NCI-H128 (cell line): ENCODE results near the gene PCSK9.

Experiments used
- DNase-seq: peaks from one replicate; lab custom pipeline; 2025; ENCODE audit not compliant: unreplicated experiment; lab: John Stamatoyannopoulos, UW

The PCSK9 gene

DNA sequence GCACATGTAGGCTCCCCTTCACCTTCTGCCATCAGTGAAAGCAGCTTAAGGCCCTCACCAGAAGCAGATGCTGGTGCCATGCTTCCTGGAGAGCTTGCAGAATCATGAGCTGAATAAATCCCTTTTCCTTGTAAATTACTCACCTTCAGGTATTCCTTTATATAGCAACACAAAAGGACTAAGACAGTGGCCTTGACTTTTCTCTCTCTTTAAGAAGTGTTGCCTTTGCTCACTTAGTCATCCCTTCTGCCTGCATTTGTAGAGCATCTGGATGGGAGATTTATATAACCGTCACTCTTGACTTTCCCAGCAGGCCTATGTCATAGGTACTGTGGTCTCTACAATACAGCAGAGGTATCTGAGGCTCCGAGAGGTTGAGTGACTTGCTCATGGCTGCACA, 3.7 kb downstream of the PCSK9 start:
- DNase-seq = no peak

DNA sequence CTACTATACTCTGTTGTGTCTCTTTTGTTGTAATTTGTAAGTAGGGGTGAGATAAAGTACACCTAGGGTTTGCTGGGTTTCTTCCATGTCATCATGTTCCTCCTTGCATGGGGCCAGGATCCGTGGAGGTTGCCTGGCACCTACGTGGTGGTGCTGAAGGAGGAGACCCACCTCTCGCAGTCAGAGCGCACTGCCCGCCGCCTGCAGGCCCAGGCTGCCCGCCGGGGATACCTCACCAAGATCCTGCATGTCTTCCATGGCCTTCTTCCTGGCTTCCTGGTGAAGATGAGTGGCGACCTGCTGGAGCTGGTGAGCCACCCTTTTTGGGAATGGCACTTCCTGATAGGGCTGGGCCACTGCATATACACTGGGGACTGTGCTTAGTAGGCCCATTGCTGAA, 4.4 kb downstream of the PCSK9 start:
- no peak for DNase-seq

DNA sequence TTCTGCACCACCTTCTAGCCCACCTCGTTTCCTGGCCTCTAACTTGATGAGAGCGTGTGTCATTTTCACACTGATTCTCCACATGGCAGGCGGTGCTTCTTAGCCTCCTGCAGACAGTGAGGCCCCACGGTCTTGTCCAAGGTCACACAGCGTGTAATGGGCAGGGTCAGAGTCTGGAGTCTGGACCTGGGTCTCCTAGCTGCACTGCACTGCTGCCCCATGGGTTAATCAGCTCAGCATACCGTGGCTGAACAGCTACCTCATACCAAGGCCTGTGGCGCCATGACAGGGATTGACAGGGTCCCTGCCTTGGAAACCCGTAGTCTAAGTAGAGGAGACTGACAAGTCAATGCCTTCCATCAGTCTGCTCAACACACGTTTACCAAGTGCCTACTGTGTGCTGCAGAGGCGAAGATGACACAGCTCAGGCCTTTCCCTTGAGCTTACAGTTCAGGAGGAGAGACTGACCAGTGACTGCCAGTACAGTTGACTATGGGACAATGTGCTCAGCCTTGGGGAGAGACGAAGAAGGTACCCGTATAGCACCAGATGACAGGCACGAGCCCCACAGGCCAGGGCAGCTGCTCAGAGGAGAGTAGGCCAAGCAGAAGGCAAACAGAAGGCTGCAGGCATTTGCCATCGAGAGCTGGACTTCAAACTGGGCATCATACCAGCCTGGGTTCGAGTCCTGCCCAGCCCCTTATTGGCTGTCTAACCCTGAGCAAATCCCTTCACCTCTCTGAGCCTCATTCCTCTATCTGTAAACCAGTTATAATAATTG, 5.5 kb downstream of the PCSK9 start:
- DNase-seq = no peak

DNA sequence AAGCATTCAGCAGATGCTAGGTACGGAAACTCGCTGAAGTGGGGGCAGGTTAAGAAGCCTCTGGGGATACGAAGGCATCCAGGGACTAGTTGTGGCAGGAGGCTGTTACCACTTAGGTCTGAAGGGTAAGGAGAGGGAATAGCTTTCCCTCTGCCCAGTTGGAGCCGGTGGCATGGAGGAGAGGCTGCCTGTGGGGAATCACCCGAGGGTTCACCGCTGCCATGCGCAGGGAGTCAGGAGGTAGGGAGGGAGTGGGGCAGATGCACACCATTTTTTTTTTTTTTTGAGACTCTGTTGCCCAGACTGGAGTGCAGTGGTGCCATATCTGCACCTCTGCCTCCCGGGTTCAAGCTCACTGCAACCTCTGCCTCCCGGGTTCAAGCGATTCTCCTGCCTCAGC, 6.1 kb downstream of the PCSK9 start:
- DNase-seq = no peak

DNA sequence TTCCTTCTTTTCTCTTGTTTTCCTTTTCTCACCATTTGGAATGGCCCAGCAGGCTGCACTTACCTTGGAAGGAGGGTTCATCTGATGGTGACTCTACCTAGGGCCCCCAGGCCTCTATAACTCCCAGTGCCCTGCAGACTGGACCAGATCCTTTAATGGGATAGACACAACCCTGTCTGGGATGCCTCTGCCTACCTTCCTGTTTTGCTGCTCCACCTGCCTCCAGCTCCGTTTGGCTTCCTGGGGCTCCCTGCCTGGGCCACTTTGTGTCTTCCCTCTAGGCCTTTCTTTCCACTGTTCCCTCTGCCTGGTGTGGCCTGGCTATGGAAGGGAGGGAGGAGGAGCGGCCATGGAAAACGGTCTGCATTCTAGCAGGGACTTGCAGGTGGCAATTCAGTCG, 7.5 kb downstream of the PCSK9 start:
- no peak for DNase-seq

DNA sequence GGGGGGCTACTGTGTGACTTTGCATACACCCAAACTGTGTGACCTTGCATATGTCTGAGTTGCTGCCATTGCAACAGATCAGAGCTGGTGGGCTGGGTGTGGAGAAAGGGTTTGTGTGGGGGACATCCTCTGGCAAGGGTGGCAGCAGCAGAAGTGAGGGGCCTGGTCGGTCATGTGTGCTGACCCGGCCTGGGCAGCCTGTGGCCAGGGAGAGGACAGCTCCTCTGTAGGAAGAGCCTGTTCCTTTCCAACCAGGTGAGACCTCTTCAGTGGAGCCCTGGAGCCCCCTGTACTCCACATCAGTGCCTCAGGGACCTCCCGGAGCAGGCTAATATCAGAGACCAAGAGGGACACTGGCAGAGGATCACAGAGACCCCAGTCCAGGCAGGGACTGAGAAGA, 8.3 kb downstream of the PCSK9 start:
- DNase-seq = no peak

DNA sequence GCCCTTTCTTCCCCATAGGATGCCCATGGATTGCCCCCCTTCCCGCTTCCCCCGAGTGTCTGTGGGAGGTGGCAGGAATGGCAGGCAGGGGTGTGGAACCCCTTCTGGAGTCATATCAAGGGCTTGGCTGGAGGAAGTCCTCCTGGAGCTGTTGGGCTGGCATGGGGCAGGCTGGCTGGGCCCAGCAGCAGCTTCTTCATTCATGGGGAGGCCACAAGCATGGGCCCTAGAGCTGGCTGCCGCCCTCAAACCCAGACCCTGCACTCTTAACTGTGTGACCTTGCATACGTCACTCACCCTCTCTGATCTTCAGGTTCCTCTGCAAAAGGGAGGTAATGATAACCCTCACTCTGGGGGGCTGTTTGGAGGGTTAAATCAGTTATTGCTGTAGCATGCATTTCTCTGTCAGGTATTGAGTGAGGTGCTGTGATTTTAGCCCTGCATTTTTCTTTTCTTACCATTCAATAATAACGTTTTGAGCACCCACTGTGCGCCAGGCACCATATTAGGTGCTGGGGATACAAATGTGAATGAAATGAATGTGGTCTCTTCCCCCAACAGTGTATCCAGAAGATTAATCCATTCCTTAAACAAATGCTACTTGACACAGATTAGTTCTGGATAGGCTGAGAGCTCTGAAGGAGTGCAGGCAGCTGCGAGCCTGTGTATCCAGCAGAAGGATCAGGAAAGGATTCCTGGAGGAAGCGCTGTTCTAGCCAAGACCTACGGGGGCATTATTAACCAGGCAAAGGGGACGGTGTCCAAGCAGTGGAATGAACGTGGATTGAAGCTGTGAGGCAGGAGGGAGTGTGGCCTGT, 9.3 kb downstream of the PCSK9 start:
- DNase-seq = no peak

DNA sequence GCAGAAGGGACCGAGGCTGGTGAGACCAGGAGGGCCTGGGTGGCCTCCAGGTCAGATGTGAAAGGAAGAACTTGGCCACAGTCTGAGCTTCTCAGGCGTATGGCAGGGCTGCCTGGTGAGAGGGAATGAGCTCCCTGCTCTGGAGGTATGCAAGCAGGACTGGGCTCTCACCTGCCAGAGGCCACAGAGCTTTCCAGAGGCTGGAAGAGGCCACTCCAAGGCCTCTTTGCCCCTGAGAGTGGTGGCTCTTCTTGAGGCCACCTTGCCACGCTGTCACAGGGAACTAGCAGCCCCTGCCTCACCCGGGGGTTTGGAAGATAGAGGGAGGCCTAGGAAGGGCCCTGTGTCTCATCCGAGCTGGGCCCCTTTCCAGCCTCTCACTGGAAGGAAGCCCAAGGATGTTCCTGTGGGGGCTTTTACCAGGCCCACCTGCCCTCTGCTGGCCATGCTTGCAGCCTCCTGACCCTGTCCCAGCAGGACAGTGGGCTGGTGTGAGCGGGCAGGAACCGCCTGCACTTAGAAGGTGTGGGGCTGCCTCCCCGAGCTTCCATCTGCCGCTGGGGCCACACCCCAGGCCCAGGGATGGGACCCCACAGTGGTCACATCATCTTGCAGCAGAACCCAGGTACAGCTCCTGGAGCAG, 10.0 kb downstream of the PCSK9 start:
- DNase-seq = no peak

DNA sequence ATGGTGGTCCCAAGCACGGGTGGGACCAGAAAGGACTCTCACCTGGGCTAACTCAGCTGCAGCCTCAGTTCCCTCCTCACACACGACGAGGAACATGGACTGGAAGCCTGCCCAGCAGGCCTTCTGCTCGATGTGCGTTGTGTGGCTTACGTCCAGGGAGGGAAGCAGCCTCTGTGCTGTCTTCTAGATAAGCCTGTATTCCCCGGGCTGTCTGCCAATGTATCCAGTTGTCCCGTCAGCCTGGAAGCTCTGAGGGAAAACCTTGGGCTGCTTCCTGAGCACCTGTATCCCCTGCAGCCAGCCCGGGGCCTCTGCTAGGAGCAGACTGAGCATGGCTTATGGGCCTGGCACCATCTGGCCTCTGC, 10.5 kb downstream of the PCSK9 start:
- DNase-seq = no peak

DNA sequence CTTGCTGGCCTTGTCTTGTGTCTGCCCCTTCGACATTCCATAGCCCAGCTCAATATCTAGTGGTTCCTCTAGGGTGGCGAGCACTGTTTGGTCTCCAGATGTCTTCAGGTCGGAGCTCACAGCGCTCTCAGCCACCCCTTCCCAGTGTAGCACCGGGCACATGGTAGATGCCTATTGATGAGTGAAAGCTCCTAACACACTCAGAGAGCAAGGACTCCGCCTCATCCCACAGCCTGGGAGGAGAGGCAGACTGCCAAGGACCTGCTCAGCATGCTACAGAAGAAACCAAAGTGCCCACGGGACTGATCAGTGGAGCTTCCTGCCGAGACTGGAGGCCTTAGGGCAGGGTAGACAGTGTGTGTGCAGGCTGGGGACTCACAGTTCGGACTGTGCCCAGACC, 10.9 kb downstream of the PCSK9 start:
- DNase-seq = no peak

DNA sequence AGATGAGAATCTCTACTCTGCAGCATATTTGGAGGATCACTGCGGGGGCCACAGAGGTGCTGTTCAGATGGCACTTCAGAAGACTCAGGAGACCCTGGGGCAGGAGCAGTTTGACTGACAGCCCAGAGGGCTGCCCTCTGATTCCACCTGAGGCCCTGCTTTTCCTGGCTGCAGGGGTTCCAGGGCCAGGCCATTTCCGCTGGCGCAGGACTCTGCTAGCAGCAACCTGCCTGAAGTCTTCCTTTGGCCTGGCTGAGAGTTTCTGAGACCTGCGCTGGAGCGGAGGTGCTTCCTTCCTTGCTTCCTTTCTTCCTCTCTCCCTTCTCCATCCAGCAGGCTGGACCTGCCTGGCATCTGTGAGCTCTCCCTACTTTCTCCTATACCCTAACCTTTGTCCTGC, 11.8 kb downstream of the PCSK9 start:
- DNase-seq = no peak

DNA sequence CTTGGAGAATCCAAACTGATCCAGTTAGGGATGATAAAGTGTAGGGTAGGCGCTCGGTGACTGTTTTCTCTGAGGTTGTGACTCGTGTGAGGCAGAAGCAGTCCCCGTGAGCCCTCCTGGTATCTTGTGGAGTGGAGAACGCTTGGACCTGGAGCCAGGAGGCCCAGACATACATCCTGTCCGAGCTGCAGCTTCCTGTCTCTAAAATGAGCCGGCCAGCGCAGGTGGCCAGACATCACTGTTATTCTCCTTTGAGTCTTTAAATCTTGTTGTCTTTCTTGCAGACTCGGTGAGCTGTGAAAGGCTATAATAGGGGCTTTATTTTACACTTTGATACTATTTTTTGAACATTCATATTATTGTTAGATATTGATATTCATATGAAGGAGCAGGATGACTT, 12.3 kb downstream of the PCSK9 start:
- no peak for DNase-seq

DNA sequence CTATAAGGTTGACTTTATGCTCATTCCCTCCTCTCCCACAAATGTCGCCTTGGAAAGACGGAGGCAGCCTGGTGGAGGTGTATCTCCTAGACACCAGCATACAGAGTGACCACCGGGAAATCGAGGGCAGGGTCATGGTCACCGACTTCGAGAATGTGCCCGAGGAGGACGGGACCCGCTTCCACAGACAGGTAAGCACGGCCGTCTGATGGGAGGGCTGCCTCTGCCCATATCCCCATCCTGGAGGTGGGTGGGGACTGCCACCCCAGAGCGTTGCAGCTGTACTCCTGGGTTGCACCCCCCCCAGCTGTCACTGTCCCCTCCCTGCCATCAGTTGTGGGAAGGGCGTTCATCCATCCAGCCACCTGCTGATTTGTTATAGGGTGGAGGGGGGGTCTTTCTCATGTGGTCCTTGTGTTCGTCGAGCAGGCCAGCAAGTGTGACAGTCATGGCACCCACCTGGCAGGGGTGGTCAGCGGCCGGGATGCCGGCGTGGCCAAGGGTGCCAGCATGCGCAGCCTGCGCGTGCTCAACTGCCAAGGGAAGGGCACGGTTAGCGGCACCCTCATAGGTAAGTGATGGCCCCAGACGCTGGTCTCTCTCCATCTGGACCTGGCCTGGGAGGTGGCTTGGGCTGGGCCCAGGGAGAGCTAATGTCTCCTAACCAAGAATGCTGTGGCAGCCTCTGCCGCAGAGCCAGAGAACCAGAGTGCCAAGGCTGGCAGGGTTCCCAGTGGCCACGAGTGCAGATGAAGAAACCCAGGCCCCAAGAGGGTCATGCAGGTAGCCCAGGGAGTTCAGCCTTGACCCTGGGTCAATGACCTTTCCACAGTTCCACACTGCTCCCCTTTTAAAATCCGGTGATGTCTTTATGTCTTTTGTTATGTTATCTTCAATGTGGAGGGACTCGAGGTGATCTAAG, 13.1 kb downstream of the PCSK9 start:
- DNase-seq = no peak

DNA sequence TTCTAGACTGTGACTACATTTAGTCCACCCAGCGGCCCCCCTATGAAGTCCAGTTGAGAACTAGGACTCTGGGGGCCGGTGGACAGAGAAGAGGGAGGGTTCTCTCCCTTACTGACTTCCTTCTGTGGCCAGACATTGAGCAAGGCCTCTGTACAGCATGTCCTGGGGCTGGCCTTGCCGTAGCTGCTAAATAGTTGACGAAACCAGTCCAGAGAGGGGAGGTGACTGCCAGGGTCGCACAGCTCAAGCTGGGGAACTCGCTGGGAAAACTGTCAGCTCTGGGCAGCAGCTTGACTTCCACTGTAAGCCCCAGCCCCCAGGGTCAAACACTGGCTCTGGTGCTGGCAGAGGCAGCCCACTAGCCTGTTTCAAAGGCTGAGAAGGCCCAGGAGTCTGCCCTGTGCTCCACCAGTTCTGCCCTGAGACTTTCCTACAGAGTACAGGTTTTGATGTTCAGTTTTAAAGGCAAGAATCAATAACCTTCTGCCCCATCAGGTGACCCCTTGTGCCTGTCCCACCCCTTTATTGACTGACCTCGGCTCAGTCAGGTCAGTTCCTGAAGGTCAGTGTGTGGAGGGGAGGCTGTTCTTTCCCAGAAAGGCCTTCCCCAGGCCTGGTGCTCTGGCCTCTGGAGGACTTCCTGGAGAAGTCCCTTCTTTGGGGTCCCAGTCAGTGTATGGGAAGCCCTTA, 14.1 kb downstream of the PCSK9 start:
- no peak for DNase-seq

DNA sequence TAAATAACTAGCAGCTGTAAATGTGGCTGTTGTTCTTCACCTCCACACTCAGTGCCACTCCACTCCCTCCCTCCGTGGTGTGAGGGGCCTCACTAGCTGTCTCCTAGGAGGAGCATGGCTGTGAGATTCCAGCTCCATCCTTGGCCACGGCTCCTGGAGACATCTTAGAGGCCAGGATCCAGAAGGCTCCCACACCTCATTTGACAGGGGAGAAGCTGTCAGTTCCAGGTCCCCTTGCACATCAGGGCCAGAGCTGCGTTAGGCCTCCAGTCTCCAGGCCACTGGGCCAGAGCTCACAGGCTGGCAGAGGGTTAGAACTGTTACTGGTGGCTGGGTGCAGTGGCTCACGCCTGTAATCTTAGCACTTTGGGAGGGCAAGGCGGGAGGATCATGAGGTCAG, 15.0 kb downstream of the PCSK9 start:
- DNase-seq = no peak

DNA sequence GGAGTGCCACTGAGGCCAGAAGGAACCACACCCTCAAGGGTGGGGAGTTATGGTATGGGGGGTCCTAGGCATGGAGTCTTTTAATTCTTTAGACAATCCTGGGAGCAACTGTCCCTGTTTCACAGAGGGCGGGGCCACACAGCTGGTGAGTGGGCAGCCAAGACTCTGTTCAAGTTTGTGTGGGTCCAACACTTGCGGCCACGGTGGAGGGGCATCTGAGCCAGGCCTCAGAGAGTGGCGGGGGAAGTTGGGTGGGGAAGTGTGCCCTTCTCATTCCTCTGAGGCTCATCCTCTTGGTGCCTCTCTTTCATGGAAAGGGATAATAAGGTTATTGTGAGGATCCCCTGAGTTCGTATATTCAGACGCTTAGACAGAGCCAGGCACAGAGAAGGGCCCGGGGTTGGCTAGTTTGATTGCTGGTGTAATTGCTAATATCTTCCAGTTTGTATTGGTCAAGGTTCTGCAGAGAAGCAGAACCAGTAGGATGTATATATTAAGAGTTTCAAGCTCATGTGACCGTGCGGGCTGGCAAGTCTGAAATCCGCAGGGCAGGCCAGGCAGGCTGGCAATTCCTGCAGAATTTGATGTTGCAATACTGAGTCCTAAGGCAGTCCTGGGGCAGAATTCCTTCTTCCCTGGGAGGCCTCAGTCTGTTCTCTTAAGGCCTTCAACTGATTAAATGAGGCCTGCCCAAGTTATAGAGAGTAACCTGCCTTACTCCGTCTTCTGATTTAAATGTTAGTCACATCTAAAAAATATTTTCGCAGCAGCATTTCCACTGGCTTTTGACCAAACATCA, 15.9 kb downstream of the PCSK9 start:
- no peak for DNase-seq

DNA sequence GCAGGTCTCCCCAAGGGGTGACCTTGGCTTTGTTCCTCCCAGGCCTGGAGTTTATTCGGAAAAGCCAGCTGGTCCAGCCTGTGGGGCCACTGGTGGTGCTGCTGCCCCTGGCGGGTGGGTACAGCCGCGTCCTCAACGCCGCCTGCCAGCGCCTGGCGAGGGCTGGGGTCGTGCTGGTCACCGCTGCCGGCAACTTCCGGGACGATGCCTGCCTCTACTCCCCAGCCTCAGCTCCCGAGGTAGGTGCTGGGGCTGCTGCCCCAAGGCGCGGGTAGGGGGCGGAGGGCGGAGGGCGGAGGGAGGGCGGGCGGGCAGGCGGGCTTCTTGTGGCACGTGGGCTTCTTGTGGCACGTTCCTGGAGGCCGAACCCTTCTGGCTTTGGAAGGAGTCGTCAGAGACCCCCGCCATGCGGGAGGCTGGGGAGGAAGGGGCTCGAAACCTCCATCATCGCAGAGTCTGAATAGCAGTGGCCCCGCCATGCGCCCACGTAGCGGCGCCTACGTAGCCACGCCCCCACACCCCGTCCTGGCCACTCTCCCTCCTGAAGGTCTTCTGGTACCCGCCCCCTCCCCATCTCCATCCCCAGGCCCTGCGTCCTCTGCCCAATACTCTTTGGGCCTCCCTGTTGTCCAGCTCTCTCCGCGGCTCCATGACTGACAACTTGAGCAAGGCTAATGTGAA, 16.7 kb downstream of the PCSK9 start:
- DNase-seq = no peak

DNA sequence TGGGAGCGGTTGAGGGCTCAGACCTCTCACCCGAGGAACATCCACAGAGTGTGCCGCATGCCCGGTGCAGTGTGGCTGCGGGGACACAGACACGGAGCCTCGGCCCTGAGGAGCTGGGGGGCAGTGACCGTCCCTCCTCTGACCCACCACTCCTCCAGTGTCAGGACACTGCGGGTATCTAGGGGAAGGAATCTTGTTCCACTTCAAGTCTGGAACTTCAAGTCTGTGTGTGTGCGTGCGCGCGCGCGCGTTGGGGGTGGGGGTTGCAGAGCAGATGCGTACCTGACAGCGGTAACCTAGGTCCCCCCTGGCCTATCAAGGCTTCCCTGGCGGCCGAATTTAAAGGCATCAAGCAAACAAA, 17.3 kb downstream of the PCSK9 start:
- DNase-seq = no peak

DNA sequence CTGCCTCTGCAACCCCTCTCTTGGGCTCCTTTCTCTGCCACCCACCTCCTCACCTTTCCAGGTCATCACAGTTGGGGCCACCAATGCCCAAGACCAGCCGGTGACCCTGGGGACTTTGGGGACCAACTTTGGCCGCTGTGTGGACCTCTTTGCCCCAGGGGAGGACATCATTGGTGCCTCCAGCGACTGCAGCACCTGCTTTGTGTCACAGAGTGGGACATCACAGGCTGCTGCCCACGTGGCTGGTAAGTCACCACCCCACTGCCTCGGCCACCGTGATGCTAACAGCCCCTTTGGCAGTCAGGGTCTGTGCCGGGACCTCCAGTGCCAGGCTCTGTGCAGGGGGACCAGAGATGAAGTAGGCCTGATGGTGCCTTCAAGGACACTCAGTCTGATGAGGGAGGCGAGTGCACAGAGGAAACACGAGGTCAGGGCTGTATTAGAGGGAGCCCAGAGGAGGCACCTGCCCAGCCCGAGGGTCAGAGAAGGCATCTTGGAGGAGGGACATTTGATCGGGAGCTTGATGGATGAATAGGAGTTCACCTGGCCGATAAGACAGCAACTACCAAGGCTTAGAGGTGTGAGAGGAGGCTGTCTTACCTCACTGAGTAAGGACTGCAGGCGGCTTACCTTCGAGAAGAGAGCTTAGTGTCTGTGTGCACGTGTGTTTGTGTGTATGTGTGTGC, 18.1 kb downstream of the PCSK9 start:
- no peak for DNase-seq
